Adipocyte (in vitro differentiated cells): ENCODE measurements around the gene LEPROT.

Experiments used
- DNase-seq: peaks from one replicate; pipeline ENCODE4 v3.0.0-alpha.2; 2015; ENCODE audit warnings: low read depth
- H3K27me3 ChIP-seq: replicated peaks from 2 replicates; pipeline ENCODE4 v1.7.0; 2013; ENCODE audit warnings: mild to moderate bottlenecking, low read length, moderate library complexity; ENCODE audit not compliant: control insufficient read depth, insufficient read depth
- H3K36me3 ChIP-seq: 2 replicates; pipeline ENCODE4 v1.7.0; 2013; ENCODE audit warnings: low read length, mild to moderate bottlenecking, moderate library complexity; ENCODE audit not compliant: control insufficient read depth, insufficient read depth, severe bottlenecking
- H3K4me1 ChIP-seq: 2 replicates; pipeline ENCODE4 v1.7.0; 2013; ENCODE audit warnings: mild to moderate bottlenecking, low read length, moderate library complexity; ENCODE audit not compliant: control insufficient read depth, insufficient read depth
- H3K4me3 ChIP-seq: 2 replicates; pipeline ENCODE4 v1.7.0; 2013; ENCODE audit warnings: mild to moderate bottlenecking, low read length, moderate library complexity
- H3K9ac ChIP-seq: 2 replicates; pipeline ENCODE4 v1.7.0; 2013; ENCODE audit warnings: mild to moderate bottlenecking, low read length, moderate library complexity
- H3K9me3 ChIP-seq: 2 replicates; pipeline ENCODE4 v1.7.0; 2013; ENCODE audit warnings: mild to moderate bottlenecking, low read length, moderate library complexity; ENCODE audit not compliant: control insufficient read depth

Gene LEPROT

DNA sequence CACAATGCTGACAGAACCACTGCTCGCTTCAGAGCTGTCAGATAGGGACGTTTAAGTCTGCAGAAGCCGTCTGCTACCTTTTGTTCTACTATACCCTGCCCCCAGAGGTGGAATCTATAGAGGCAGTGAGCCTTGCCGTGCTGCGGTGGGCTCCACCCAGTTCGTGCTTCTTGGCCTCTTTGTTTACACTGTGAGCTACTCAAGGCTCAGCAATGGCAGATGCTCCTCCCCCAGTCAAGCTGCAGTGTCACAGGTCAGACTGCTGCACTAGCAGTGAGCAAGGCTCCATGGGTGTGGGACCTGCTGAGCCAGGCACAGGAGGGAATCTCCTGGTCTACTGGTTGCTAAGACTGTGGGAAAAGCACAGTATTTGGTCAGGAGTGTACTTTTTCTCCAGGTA, 47.1 kb downstream of the LEPROT start:
- DNase-seq: no peak
- Histone ChIP-seq H3K36me3 (no peaks in the 10 kb centered on the region), H3K4me3 (no peak overlapping the region), H3K9me3 (no peaks in the 10 kb centered on the region), H3K27me3 (no peaks in the 10 kb centered on the region), H3K9ac (no peak overlapping the region), H3K4me1 (peaks cover 38% of the 10 kb centered on the region)

DNA sequence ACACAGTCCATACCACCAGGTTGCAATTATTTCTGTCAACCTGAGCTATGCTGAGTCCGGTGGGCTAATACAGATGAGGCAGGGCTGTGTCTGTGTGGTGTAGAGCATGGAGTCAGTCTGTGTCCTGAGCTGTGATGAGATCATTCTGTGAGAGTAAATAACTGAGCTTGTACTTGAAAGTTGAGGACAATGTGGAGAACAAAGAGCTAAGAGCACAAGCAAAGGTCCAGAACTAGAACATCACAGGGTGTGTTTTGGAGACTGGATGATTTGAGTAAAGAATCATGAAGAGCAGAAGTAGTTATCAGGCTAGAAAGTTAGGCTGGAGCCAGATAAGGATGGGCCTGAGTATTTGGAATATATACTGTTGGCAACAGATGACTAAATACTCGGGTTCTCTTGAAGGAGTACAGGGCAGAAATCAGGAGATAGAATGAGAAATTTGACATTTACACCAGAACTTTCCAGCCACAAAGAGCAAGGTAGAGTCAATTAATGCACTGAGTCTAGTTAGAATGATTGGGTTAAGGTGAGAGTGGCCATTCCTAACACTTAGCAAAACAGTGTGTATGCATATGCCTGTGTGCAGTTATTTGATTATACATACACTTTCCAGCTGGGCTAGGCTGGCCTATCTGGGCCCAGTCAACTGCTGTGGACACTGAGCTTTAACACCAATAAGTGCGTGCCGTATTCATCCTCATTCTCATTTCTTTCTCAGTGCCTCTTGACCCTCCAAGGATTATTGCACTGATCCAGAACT, 48.8 kb downstream of the LEPROT start:
- H3K27me3 ChIP-seq: no peaks in the 10 kb centered on the region
- no peaks in the 10 kb centered on the region for H3K9me3 ChIP-seq
- H3K9ac ChIP-seq: peak overlapping the region; percentile 37
- H3K4me3 ChIP-seq: no peak overlapping the region
- H3K36me3 ChIP-seq: no peaks in the 10 kb centered on the region
- peak; percentile 24 for DNase-seq
- H3K4me1 ChIP-seq: peaks cover 39% of the 10 kb centered on the region

DNA sequence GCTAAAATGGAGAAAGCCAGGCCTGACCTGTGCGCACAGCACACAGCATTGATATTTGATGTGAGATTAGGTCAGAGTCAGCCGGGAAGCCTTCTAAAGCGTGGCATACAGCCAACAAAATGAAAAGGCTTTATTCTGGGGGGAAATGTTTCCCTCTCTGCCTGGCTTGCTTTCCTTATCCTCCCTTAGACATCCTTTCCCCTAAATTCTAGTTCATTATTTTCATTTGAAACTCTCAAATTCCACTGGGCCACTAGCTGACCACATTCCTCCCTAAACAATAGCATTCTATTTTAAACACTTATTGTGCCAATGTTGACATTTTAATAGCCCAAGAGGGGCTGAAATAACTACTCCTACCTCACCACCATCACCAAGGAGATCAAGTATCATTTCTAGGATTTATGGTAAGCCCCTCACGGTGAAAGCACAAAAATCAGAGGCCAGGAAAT, 49.4 kb downstream of the LEPROT start:
- no peak overlapping the region for H3K4me3 ChIP-seq
- peak; percentile 46 for DNase-seq
- H3K4me1 ChIP-seq: peaks cover 39% of the 10 kb centered on the region
- H3K36me3 ChIP-seq: no peaks in the 10 kb centered on the region
- peak overlapping the region; percentile 37 for H3K9ac ChIP-seq
- H3K27me3 ChIP-seq: no peaks in the 10 kb centered on the region
- H3K9me3 ChIP-seq: no peaks in the 10 kb centered on the region

DNA sequence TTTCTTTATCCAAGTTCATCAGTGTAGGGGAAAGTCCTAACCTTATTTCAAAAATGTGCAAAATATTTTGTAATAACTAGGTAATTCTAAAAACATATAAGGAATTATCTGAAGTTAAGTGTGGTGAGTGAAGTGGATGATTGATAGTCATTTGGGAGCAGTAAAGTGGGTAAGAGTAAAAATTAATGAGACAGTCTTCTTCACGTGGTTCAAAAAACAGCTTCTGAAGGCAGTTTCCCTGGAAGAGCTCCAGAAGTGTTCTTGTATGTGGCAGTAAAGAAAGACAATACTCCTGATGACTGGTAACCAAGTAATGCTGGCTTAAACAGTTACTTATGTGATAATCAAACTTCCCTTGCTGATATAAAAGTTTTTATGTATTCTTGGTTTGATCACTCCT, 50.3 kb downstream of the LEPROT start:
- Histone ChIP-seq H3K27me3 (no peaks in the 10 kb centered on the region), H3K4me1 (peaks cover 39% of the 10 kb centered on the region), H3K36me3 (no peaks in the 10 kb centered on the region), H3K9me3 (no peaks in the 10 kb centered on the region), H3K4me3 (peak overlapping the region; percentile 0), H3K9ac (peak overlapping the region; percentile 2)
- no peak for DNase-seq

DNA sequence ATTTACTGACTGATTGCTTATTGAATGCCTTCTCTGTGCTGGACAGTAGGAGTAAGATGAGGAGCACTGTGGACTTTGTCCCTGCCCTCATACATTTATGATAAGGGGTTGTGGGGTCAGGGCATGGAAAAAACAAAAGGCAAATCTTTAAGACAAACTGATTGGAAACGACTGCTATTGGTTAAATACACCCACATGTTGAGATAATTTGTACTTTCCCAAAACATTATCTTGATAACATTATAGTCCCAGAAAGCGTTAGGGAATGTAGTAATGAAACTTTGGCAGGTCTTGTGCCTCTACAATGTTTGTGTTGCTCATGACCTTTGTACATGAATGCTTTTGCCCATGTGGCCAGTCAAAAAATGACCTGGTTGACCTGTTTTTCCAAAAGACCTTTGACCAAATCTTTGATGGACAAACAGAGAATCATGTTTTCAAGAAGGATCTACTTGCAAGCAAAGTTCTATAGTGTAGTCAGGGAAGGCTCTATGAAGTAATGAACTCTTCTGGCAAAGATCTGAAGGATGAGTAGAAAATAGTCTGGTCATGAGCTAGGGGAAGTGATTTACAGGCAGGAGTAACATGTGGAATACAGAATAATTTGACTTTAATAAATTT, 50.9 kb downstream of the LEPROT start:
- DNase-seq: no peak
- H3K9ac ChIP-seq: peak overlapping the region; percentile 17
- H3K4me1 ChIP-seq: peaks cover 39% of the 10 kb centered on the region
- H3K36me3 ChIP-seq: no peaks in the 10 kb centered on the region
- no peaks in the 10 kb centered on the region for H3K9me3 ChIP-seq
- H3K4me3 ChIP-seq: peak overlapping the region; percentile 0
- H3K27me3 ChIP-seq: no peaks in the 10 kb centered on the region

DNA sequence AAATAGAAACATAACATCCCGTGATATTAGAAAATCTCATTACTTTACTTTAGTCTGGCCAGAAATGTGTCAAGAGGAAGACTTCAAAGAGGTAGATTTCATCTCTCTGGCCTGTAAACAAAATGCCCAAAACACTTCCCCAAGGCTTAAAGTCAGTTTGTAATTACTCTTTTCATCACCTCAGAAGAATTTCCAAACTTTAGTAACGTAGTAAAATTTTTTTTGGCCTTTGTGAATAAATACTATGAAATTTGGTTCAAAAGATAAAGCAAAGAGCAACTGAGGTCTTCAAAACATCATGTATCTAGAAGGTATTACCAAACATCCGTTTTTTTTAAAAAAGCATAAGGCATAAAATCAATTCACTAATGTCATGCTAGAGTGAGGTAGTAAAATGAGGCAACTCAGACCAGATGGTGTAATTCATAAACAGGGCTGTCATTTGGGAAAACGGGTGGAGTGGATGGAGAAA, 51.4 kb downstream of the LEPROT start:
- peak; percentile 64 for DNase-seq
- H3K36me3 ChIP-seq: no peaks in the 10 kb centered on the region
- H3K9me3 ChIP-seq: no peaks in the 10 kb centered on the region
- H3K27me3 ChIP-seq: no peaks in the 10 kb centered on the region
- H3K9ac ChIP-seq: peak overlapping the region; percentile 17
- peaks cover 39% of the 10 kb centered on the region for H3K4me1 ChIP-seq
- no peak overlapping the region for H3K4me3 ChIP-seq

DNA sequence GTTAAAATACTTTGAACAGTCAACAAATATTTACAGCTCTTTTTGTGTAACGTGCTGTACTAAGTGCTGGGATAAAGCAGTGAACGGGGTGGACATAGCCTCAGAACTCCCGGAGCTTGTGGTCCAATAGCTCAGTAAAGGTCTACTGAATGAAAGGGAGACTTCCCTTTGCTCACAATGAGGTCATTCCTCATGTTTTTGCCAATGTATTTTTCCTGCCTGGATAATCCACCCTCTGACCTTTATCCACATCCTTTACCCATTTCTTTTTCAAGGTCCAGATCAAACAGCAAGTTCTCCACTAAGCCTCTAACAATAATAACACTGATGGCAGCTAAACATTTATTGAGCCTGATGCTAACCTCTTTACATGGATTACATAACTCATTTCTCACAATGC, 55.9 kb downstream of the LEPROT start:
- no peaks in the 10 kb centered on the region for H3K36me3 ChIP-seq
- no peaks in the 10 kb centered on the region for H3K27me3 ChIP-seq
- H3K9me3 ChIP-seq: no peaks in the 10 kb centered on the region
- H3K9ac ChIP-seq: no peak overlapping the region
- peaks cover 25% of the 10 kb centered on the region for H3K4me1 ChIP-seq
- no peak for DNase-seq
- H3K4me3 ChIP-seq: no peak overlapping the region

DNA sequence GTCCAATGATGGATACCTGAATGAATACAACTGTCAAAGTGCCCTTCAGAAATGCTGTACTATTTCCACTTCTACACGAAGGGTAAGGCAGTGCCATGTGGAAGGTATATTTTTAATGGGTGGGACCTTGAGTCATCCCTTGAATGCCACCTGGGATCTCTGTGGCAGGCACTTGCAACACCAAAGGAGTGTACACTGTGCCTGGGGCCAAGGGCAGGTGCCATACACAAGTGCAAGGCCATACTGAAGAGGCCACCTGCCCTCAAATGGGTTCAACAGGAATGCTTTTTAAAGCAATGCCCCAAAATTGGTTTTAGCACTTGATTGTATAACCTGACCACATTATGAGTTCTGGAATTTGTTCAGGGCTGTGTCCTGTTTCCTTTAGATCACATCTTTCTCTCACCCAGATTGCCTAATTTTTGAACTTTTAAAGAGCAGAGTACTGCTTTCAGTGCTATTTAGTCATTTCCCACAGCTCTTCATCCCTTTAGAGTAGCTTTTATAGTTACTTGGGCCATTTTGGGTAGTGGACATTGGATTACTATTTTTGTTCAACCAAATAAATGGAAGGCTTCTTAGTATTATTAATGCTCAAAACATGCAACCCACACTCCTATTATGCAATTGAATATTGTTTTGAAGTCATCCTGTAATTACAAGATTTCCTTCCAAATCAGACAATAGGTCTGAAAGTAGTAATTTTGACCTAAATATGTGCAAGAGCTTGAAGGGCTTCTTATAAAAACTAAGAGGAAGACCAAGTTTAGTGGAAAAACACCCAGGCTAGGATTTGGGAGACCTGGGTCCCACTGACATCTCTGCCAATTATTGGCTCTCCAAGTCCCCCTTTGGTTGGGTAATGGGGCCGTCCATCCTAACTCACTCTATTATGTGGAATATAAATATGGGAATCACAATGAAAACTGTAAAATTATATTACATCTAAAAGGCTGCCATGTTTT, 57.2 kb downstream of the LEPROT start:
- Histone ChIP-seq H3K9ac (no peak overlapping the region), H3K27me3 (no peaks in the 10 kb centered on the region), H3K4me1 (peaks cover 13% of the 10 kb centered on the region), H3K36me3 (no peaks in the 10 kb centered on the region), H3K9me3 (no peaks in the 10 kb centered on the region), H3K4me3 (no peak overlapping the region)
- DNase-seq: peak; percentile 48

DNA sequence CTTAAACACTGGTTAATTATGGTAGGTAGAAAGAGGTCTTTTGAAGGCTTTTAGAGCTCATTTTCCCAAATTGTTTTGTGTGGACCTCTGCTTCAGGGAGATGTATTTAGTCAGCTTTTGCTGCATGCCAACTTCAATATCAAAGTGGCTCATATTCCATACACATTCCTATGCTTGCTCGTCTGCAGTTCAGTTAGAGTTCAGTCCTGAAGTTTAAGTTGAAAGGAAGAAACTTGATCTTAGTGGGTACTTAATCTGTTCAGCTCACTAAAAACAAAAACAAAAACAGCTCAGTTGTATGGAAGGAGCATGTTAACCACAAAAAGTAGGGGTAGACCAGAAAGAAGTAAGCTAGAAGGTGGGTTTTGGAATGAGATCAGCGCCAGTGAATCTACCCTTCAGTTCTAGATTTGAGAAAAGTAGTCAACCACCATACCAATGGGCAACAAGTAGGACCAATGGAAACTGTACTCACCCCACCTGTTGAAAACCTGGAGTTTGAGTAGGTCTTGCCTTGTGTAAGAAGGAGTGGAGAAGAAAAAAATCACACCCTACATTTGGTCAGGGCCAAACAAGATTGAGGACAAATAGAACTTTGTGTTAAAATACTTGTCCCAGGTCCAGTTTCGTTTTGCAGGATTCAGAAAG, 58.0 kb downstream of the LEPROT start:
- no peaks in the 10 kb centered on the region for H3K9me3 ChIP-seq
- H3K9ac ChIP-seq: no peak overlapping the region
- peaks cover 13% of the 10 kb centered on the region for H3K4me1 ChIP-seq
- H3K4me3 ChIP-seq: no peak overlapping the region
- H3K36me3 ChIP-seq: no peaks in the 10 kb centered on the region
- DNase-seq: peak; percentile 76
- H3K27me3 ChIP-seq: no peaks in the 10 kb centered on the region

DNA sequence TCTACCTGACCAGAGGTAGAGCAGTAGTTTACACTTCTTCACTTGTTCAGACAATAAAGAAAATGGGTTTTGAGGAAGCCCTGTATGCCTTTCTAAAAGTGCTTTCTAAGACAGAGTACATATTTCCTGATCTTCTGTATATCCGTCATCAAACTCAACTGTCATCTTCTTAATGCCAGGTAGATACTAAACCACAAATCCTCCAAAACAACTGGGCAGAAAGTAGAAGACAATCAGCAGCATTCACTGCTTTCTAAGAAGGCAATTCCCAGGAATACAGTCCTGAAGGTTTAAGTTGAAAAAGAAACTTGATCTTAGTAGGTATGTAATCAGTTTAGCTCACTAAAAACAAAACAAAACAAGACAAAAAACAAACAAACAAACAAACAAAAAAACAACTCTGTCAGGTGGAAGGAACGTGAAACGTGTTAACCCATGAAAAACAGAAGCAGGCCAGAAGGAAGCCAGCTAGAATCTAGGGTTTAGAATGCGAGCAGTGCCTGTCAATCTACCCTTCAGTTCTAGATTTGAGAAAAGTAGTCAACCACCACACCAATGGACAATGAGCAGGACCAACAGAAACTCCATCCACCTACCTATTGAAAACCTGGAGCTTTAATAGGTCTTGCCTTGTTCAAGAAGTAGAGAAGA, 59.2 kb downstream of the LEPROT start:
- Histone ChIP-seq H3K4me3 (no peak overlapping the region), H3K9ac (no peak overlapping the region), H3K4me1 (peaks cover 13% of the 10 kb centered on the region), H3K9me3 (no peaks in the 10 kb centered on the region), H3K27me3 (no peaks in the 10 kb centered on the region), H3K36me3 (no peaks in the 10 kb centered on the region)
- DNase-seq: no peak
